IMR-90 (cell line): Measurements from ENCODE around the gene SLC31A2. TPM values are rescaled to one million over a fixed set of nuclear protein-coding genes. Genes with fewer than 3 reads are reported as not detected.

ENCODE experiments used
- ATAC-seq: fragments of 200-7000 bp; cut with Tn5 transposase; 2 replicates; pipeline ENCODE4 v1.9.1; 2020; ENCODE audit warnings: low read depth, mild to moderate bottlenecking, moderate library complexity
- BruUV-seq: library from RNA; stranded (reverse); fragments of 400-500 nt; replicated peaks from 2 replicates; lab custom pipeline; 2021; lab: Mats Ljungman, UMichigan
- CTCF ChIA-PET: fragments of 300-600 bp; formaldehyde crosslinking; extraction: SDS; loops from one replicate; lab custom pipeline; 2021; ENCODE audit warnings: antibody characterized with exemption; lab: Yijun Ruan, JAX
- POLR2A ChIA-PET: fragments of 300-600 bp; sonication (Branson Sonifier 250); formaldehyde crosslinking; loops from one replicate; lab custom pipeline; 2022; ENCODE audit warnings: antibody characterized with exemption; ENCODE audit not compliant: unreplicated experiment; lab: Charles Lee
- DNase-seq: peaks from one replicate; pipeline ENCODE4 v3.0.0; 2013
- H2AFZ ChIP-seq: replicated peaks from 2 replicates; pipeline ENCODE3; 2013; ENCODE audit warnings: low read length, mild to moderate bottlenecking; ENCODE audit not compliant: poor library complexity
- H2AK5ac ChIP-seq: 2 replicates; pipeline ENCODE4 v1.6.1; 2013; ENCODE audit warnings: low read depth, low read length, inconsistent platforms
- H2AK9ac ChIP-seq: replicated peaks from 2 replicates; pipeline ENCODE3; 2013; ENCODE audit warnings: mild to moderate bottlenecking, low read depth, low read length, moderate library complexity; ENCODE audit not compliant: poor library complexity
- H2BK120ac ChIP-seq: 2 replicates; pipeline ENCODE4 v1.6.1; 2013; ENCODE audit warnings: low read depth, low read length, inconsistent platforms
- H2BK15ac ChIP-seq: 3 replicates; pipeline ENCODE4 v1.6.1; 2013; ENCODE audit warnings: low read depth, low read length, inconsistent platforms
- H2BK20ac ChIP-seq: 2 replicates; pipeline ENCODE4 v1.6.1; 2013; ENCODE audit warnings: low read depth, mild to moderate bottlenecking, inconsistent platforms, low read length, moderate library complexity
- H2BK5ac ChIP-seq: 2 replicates; pipeline ENCODE4 v1.6.1; 2013; ENCODE audit warnings: mild to moderate bottlenecking, low read depth, low read length, inconsistent platforms; ENCODE audit not compliant: poor library complexity, severe bottlenecking
- H3K14ac ChIP-seq: replicated peaks from 2 replicates; pipeline ENCODE4 v1.6.1; 2013; ENCODE audit warnings: low read depth, low read length, inconsistent platforms
- H3K18ac ChIP-seq: 2 replicates; pipeline ENCODE4 v1.6.1; 2013; ENCODE audit warnings: low read depth, low read length, control low read depth
- H3K23ac ChIP-seq: 2 replicates; pipeline ENCODE4 v1.6.1; 2013; ENCODE audit warnings: low read depth, low read length, inconsistent platforms
- H3K27ac ChIP-seq: 2 replicates; pipeline ENCODE4 v1.5.1; 2013; ENCODE audit warnings: mild to moderate bottlenecking, control low read depth, low read length; ENCODE audit not compliant: insufficient read depth
- H3K27me3 ChIP-seq: 2 replicates; pipeline ENCODE4 v1.6.1; 2013; ENCODE audit warnings: low read length; ENCODE audit not compliant: control insufficient read depth, insufficient read depth
- H3K36me3 ChIP-seq: 2 replicates; pipeline ENCODE4 v1.6.1; 2013; ENCODE audit warnings: low read length, mixed read lengths; ENCODE audit not compliant: control insufficient read depth, insufficient read depth
- H3K4ac ChIP-seq: 2 replicates; pipeline ENCODE4 v1.6.1; 2013; ENCODE audit warnings: low read depth, low read length, inconsistent platforms
- H3K4me1 ChIP-seq: 2 replicates; pipeline ENCODE4 v1.6.1; 2013; ENCODE audit warnings: low read length, mixed read lengths; ENCODE audit not compliant: control insufficient read depth, insufficient read depth
- H3K4me2 ChIP-seq: 2 replicates; pipeline ENCODE4 v1.6.1; 2013; ENCODE audit warnings: low read depth, mild to moderate bottlenecking, control low read depth, low read length, moderate library complexity
- H3K4me3 ChIP-seq: 2 replicates; pipeline ENCODE4 v1.5.1; 2013; ENCODE audit warnings: low read depth, mild to moderate bottlenecking, control low read depth, low read length, moderate library complexity; ENCODE audit not compliant: insufficient read depth
- H3K56ac ChIP-seq: 2 replicates; pipeline ENCODE4 v1.6.1; 2013; ENCODE audit warnings: low read length, inconsistent platforms; ENCODE audit not compliant: insufficient read depth; ENCODE audit errors: extremely low read depth
- H3K79me1 ChIP-seq, 2 experiments: 2 replicates each; pipeline ENCODE4 v1.6.1; 2013; ENCODE audit warnings: low read length in 2 of 2, inconsistent platforms in 1 of 2, low read depth in 1 of 2
- H3K9ac ChIP-seq: 2 replicates; pipeline ENCODE4 v1.6.1; 2013; ENCODE audit warnings: low read depth, low read length, control low read depth
- H3K9me1 ChIP-seq: 2 replicates; pipeline ENCODE4 v1.6.1; 2013; ENCODE audit warnings: low read length, inconsistent platforms; ENCODE audit not compliant: insufficient read depth
- H3K9me3 ChIP-seq: 2 replicates; pipeline ENCODE4 v1.6.1; 2013; ENCODE audit warnings: low read length; ENCODE audit not compliant: control insufficient read depth, insufficient read depth
- H4K20me1 ChIP-seq: 2 replicates; pipeline ENCODE4 v1.6.1; 2013; ENCODE audit warnings: low read length, inconsistent platforms; ENCODE audit not compliant: insufficient read depth
- H4K5ac ChIP-seq: 2 replicates; pipeline ENCODE4 v1.6.1; 2013; ENCODE audit warnings: mild to moderate bottlenecking, low read depth, low read length, control low read depth
- H4K8ac ChIP-seq, 2 experiments: 2 replicates each; pipeline ENCODE4 v1.6.1; 2013; ENCODE audit warnings: low read depth in 2 of 2, low read length in 2 of 2, control low read depth in 1 of 2, inconsistent platforms in 1 of 2
- H4K91ac ChIP-seq: 2 replicates; pipeline ENCODE4 v1.6.1; 2013; ENCODE audit warnings: low read depth, low read length, inconsistent platforms; ENCODE audit not compliant: insufficient read depth
- BHLHE40 ChIP-seq: fragments of 150-350 bp; IDR thresholded peaks from 2 replicates; pipeline ENCODE4 v1.6.1; 2016; ENCODE audit warnings: mild to moderate bottlenecking, low read depth, low read length
- CEBPB ChIP-seq: IDR thresholded peaks from 2 replicates; pipeline ENCODE4 v1.6.1; 2012; ENCODE audit warnings: low read depth, low read length, improper control_type of control experiment
- CHD1 ChIP-seq: IDR thresholded peaks from 2 replicates; pipeline ENCODE4 v1.6.1; 2012; ENCODE audit warnings: low read depth, low read length, improper control_type of control experiment
- CTCF ChIP-seq: conservative IDR thresholded peaks from 2 replicates; pipeline ENCODE4 v1.5.1; 2012; ENCODE audit warnings: mild to moderate bottlenecking, low read depth, low read length, improper control_type of control experiment
- ELK1 ChIP-seq: fragments of 150-350 bp; IDR thresholded peaks from 2 replicates; pipeline ENCODE4 v1.6.1; 2016; ENCODE audit warnings: low read depth, mild to moderate bottlenecking, low read length, moderate library complexity, borderline replicate concordance
- FOS ChIP-seq: fragments of 150-350 bp; IDR thresholded peaks from 2 replicates; pipeline ENCODE4 v1.6.1; 2016; ENCODE audit warnings: low read depth, low read length
- MAFK ChIP-seq: IDR thresholded peaks from 2 replicates; pipeline ENCODE4 v1.6.1; 2012; ENCODE audit warnings: low read depth, low read length, improper control_type of control experiment
- MAZ ChIP-seq: IDR thresholded peaks from 2 replicates; pipeline ENCODE4 v1.6.1; 2012; ENCODE audit warnings: low read depth, mild to moderate bottlenecking, low read length, improper control_type of control experiment, moderate library complexity, borderline replicate concordance
- MXI1 ChIP-seq: IDR thresholded peaks from 2 replicates; pipeline ENCODE4 v1.6.1; 2012; ENCODE audit warnings: low read depth, mild to moderate bottlenecking, low read length, moderate library complexity, borderline replicate concordance
- NFE2L2 ChIP-seq: fragments of 150-350 bp; IDR thresholded peaks from 2 replicates; pipeline ENCODE4 v1.6.1; 2016; ENCODE audit warnings: low read depth, mild to moderate bottlenecking, low read length
- POLR2A ChIP-seq: IDR thresholded peaks from 2 replicates; pipeline ENCODE4 v1.6.1; 2012; ENCODE audit warnings: mild to moderate bottlenecking, low read depth, low read length
- RAD21 ChIP-seq: IDR thresholded peaks from 2 replicates; pipeline ENCODE4 v1.6.1; 2012; ENCODE audit warnings: low read length, improper control_type of control experiment
- RCOR1 ChIP-seq: IDR thresholded peaks from 2 replicates; pipeline ENCODE4 v1.6.1; 2012; ENCODE audit warnings: mild to moderate bottlenecking, low read length, improper control_type of control experiment; ENCODE audit not compliant: insufficient replicate concordance
- RFX5 ChIP-seq: IDR thresholded peaks from 2 replicates; pipeline ENCODE4 v1.8.0; 2012; ENCODE audit warnings: low read depth, mild to moderate bottlenecking, low read length, moderate library complexity
- SMC3 ChIP-seq: fragments of 150-350 bp; IDR thresholded peaks from 2 replicates; pipeline ENCODE4 v1.6.1; 2016; ENCODE audit warnings: low read depth, mild to moderate bottlenecking, antibody characterized with exemption, low read length, moderate library complexity
- USF2 ChIP-seq: fragments of 150-350 bp; IDR thresholded peaks from 2 replicates; pipeline ENCODE4 v1.6.1; 2017; ENCODE audit warnings: mild to moderate bottlenecking, antibody characterized with exemption, low read length, low read depth
- WGBS, 2 experiments: methylation state at CpG; one replicate each; pipeline versions ENCODE4 v1.1.5 to v1.1.7; 2013; ENCODE audit warnings: missing lambda C conversion rate in 2 of 2; ENCODE audit not compliant: insufficient read length in 1 of 2; ENCODE audit errors: extremely low coverage in 2 of 2; 5-methylcytosine and 5-hydroxymethylcytosine counted together
- dilution Hi-C: fragments of 300-500 bp; cut with HindIII; formaldehyde crosslinking; loops from one replicate; pipeline ENCODE4 v1.14.3; 2018; ENCODE audit warnings: low sequenced_read_pairs; ENCODE audit not compliant: unreplicated experiment
- in situ Hi-C: fragments of 300-500 bp; cut with MboI; formaldehyde crosslinking; loops from 3 replicates; pipeline ENCODE4 v1.14.3; 2019; ENCODE audit warnings: low sequenced_read_pairs, inconsistent platforms, mixed read lengths
- intact Hi-C: fragments of 100-400 bp; cut with micrococcal nuclease; formaldehyde crosslinking; loops from 2 replicates; pipeline ENCODE4 v1.10.0; 2022
- polyA plus RNA-seq, 3 experiments: library from polyadenylated mRNA; depleted of rRNA; stranded (reverse); fragments of >200 nt; gene quantifications; 2 replicates each; pipeline ENCODE4 v1.2.3, GENCODE V29; 2012; ENCODE audit warnings: low replicate concordance in 1 of 3
- total RNA-seq: library from RNA; depleted of rRNA; stranded (reverse); fragments of >200 nt; gene quantifications from 2 replicates; pipeline ENCODE4 v1.2.3, GENCODE V29; 2012

The SLC31A2 gene
- total and polyA plus RNA-seq, 2 of the 4 experiments (the other 2 are of a cell fraction), result 5.1 to 7.2 TPM

- Histone ChIP-seq H3K36me3 (peaks cover 23% of the 10 kb centered on the region), H2AFZ (no peak overlapping the region), H3K9me1 (peaks cover 15% of the 10 kb centered on the region), H4K8ac (no peak overlapping the region), H2AK9ac (no peak overlapping the region), H4K20me1 (no peaks in the 10 kb centered on the region), H2BK120ac (no peak overlapping the region), H3K23ac (no peak overlapping the region), H3K18ac (no peak overlapping the region), H3K27ac (no peak overlapping the region), H4K91ac (no peak overlapping the region), H3K27me3 (no peaks in the 10 kb centered on the region), H3K9ac (no peak overlapping the region), H3K14ac (no peak overlapping the region), H3K4me1 (peaks cover 6% of the 10 kb centered on the region), H2BK15ac (no peak overlapping the region), H4K5ac (no peak overlapping the region), H3K4ac (no peak overlapping the region), H3K56ac (no peak overlapping the region), H2BK5ac (no peak overlapping the region), H3K4me3 (no peak overlapping the region), H2AK5ac (no peak overlapping the region), H3K9me3 (no peaks in the 10 kb centered on the region), H3K79me1 (peaks cover 7 to 20% of the 10 kb centered on the region in 2 experiments), H2BK20ac (no peak overlapping the region), H3K4me2 (no peak overlapping the region)
- no peak for DNase-seq
- in situ Hi-C loops (no loop called here), intact Hi-C loops (no loop called here), dilution Hi-C loops (no loop called here)
- CTCF ChIA-PET, result no interaction called here
- no peak for TF ChIP-seq RFX5
- TF ChIP-seq POLR2A, result no peak
- TF ChIP-seq NFE2L2, result no peak
- TF ChIP-seq USF2, result no peak
- no peak for TF ChIP-seq CEBPB
- no peak for TF ChIP-seq MAFK
- no peak for TF ChIP-seq MXI1
- no peak for TF ChIP-seq SMC3
- no peak for TF ChIP-seq MAZ
- TF ChIP-seq RAD21, result no peak
- no peak for TF ChIP-seq CHD1
- no peak for TF ChIP-seq BHLHE40
- TF ChIP-seq CTCF, result no peak
- TF ChIP-seq RCOR1, result no peak
- no peak for TF ChIP-seq FOS
- no peak for TF ChIP-seq ELK1
- WGBS, 2 experiments, result no CpG with 5 or more reads among the region's 2 CpGs
- BruUV-seq, result no TSS peak
- ATAC-seq, result no peak
- POLR2A ChIA-PET, result no interaction called here
These were observed 33.2 kb downstream of the SLC31A2 start for GRCh38 chr9:113183956-113184488.
